ENCODE measurements around the gene PRIM1.
A peak's percentile ranks its signal among the peaks of the same experiment; 100 is the strongest.
"Not testable (repeated sequence)": the region's sequence is repeated elsewhere in the genome, so short reads cannot be mapped to it uniquely, and the experiment has no call there.

The PRIM1 gene

GRCh38 chr12:56760460-56760859 is 8.3 kb upstream of the PRIM1 start:
- DNase-seq (ENCODE audit: low spot score) = no peak

DNA sequence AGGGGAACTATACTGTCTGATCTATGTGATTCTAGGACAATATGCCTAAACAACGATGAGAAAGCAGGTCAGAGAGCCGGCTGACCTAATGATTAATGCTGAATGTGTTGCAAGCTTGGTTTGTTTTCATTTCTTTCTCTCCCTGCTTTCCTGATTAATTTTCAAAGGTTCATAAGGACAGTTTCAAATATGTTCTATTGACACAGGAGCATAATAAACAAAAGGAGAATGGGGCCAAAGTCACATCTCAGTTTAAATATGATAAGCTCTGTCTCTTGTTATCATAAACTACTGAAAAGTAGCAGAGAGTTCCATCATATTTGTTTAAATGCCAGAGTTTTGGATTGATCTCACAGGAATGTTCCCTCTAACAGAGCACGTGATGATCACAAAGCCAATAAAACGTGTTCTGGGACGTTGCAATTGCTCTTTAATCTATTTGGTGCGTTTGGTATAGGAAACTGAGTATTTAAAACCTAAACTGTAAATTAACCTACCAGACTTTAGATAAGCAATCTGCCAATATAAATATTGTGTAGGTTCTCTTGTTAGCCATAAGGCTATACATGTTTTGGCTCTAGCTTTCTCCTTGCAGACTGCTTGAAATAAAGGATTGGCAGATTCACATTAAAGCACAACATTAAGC is 7.3 kb upstream of the PRIM1 start:
- DNase-seq (ENCODE audit: low spot score) = no peak

DNA sequence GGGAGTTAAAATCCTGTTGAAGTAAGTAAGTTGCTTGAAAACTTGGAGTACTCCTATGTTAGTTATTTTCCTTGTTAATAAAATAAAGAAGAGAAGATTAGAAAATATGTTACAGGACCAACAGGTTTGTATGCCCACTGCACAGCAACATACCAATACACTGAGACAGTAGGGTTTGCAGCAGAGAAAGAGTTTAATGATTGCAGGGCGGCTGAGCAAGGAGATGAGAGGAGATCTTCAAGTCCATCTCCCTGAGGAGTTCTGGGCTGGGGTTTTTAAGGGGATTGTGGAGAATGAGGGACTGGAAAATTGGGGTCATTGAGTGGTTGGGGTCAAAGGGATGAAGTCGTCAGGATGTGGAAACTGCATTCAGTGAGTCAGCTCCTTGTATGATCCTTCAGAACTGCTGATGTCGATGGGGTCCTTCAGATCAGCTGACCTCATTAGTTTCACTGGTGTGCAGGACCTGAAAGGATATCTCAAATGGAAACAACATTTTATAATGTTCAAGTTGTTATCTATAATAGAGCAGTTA is 6.7 kb upstream of the PRIM1 start:
- DNase-seq (ENCODE audit: low spot score) = no peak

- not testable (repeated sequence) for DNase-seq (ENCODE audit: low spot score)
Observed at GRCh38 chr12:56757971-56758370, 5.8 kb upstream of the PRIM1 start.

DNA sequence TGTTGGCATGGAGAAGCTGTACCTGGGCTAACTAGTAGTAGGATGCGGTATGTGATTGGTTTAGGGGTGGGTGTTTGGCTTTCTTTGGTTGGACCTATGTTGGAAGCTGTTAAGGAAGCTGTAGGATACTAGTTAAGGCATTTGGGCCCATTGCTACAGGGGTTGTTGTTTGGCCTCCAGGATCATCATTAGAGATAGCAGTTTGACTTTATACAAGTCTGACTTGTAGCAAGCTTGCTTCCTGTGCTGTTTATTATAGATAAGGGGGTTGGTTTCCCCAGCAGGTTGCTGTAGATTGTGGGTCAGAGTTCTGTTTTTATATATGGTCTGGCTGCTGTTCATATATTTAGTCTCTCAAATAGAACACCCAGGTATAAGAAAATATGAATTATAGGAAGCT is 1.4 kb upstream of the PRIM1 start:
- no peak for DNase-seq (ENCODE audit: low spot score)

DNA sequence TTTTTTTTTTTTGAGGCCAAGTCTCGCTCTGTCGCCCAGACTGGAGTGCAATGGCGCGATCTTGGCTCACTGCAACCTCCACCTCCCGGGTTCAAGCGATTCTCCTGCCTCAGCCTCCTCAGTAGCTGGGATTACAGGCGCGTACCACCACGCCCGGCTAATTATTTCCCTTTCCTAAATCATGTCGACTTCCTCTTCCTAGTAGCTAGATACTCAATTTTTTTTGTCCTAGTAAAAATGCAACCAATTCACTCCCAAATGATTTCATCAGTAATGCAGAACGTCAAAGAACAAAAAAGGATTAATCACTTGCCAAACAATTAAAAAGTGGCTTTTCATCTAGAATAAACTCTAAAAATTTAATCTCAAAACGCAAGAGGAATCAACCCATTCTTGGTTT is 1.5 kb downstream of the PRIM1 start:
- DNase-seq (ENCODE audit: low spot score) = not testable (repeated sequence)

DNA sequence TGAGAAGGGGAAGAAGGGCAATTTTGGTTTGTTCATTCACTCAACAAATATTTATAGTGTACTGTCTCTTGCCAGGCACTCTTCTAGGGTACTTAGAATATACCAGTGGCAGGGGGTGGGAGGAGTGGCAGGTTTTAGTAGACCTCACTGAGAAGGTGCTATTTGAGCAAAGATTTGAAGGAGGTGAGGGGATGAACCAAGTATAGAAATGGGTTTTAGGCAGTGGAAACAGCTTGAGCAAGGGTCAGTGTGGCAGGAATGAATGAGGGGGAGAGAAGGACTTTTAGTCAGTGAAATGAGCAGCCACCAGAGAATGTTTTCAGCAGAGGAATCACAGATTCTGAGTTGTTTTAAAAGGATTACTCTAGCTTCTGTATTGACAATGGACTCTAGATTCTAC is 2.3 kb downstream of the PRIM1 start:
- DNase-seq (ENCODE audit: low spot score) = no peak

DNA sequence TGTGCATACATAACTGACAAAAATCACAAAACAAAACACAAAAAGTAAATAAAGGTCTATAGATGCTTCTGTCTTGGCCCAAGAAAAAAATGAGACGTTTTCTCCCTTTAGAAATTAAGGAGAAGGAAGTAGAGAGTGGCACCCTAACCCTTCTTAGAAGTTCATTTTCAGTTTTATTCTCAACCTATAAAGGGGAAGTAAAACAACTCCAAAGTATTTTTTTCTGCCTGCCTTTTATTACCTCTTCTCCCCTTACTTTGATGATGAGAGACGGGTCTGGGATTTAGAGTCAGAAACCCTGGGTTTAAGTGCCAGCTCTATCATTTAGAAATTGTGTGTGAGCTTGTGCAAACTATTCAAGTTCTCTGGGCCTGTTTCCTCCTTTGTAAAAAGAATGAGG is 2.8 kb downstream of the PRIM1 start:
- no peak for DNase-seq (ENCODE audit: low spot score)

DNA sequence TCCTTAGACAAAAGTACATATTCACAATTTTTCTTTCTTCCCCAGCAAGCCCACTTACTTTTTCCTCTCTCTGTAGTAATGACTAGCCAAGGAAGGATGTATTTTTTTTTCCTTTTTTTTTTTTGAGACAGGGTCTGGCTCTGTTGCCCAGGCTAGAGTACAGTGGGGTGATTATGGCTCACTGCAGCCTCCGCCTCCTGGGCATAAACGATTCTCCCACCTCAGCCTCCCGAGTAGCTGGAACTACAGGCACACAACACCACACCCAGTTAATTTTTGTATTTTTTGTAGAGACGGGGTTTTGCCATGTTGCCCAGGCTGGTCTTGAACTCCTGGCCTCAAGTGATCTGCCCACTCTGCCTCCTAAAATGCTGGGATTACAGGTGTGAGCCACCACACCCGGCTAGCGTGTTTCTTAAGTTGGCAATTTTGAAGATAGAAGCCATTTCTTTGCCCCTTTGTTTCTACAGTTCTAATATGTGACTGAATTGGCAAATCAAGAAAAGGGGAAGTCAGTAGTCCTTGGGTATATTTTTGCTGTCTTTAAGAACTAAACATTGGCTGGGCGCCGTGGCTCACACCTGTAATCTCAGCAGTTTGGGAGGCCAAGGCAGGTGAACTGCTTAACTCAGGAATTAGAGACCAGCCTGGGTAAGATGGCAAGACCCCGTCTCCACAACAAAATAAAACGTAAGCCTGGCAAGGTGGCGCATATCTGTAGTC is 23.8 kb downstream of the PRIM1 start:
- DNase-seq (ENCODE audit: low spot score) = no peak

DNA sequence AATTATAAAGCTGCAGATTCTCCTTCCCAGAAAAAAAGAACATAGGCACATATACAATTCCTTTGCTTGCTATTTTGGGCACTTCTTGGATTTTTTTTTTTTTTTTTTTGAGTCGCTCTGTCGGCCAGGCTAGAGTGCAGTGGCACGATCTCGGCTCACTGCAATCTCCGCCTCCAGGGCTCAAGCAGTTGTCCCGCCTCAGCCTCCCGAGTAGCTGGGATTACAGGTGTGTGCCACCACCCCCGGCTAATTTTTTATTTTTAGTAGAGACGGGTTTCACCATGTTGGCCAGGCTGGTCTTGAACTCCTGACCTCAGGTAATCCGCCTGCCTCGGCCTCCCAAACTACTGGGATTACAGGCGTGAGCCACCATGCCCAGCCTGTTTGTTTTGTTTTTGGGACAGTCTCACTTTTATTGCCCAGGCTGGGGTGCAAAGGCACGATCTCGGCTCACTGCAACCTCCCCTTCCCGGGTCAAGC is 25.9 kb downstream of the PRIM1 start:
- DNase-seq (ENCODE audit: low spot score) = not testable (repeated sequence)

DNA sequence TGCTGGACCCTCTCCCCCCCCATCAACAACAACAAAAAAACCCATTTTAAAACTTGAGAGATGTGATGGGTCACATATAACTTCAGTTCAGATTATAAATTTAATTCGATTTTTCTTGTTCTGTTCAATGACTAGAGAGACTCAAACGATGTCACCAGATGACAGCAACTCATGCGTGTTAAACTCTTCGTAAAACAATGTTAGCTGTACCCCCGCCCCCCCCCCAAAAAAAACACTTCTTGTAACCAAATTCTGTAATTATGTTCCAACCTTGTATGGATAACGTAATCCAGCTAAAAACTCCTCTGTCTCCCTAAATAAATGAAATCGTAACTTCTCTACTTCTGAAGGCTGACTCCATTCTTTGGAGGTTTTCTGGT is 26.4 kb downstream of the PRIM1 start:
- no peak for DNase-seq (ENCODE audit: low spot score)

GRCh38 chr12:56724972-56725722 is 27.0 kb downstream of the PRIM1 start, which contains the start of gene NACA:
Gene NACA (minus strand): TSS chr12:56725299. CDS start chr12:56724521, 778 bp downstream.
- DNase-seq (ENCODE audit: low spot score) = peak; percentile 98

DNA sequence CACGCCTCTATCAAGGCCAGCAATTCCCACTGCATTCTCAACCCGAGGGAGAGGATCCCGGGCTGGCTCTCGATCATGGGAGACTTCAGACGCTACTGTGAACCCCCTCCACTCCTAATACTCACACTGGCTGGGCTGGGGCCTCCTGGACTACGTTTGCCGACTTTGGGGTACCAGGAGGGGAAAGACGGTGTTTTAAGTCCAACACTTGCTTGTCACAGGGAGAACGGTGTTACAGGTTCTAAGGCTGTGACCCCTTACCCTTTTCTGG is 27.5 kb downstream of the PRIM1 start:
- DNase-seq (ENCODE audit: low spot score) = no peak

GRCh38 chr12:56723889-56724700 is 28.0 kb downstream of the PRIM1 start:
- DNase-seq (ENCODE audit: low spot score) = no peak

DNA sequence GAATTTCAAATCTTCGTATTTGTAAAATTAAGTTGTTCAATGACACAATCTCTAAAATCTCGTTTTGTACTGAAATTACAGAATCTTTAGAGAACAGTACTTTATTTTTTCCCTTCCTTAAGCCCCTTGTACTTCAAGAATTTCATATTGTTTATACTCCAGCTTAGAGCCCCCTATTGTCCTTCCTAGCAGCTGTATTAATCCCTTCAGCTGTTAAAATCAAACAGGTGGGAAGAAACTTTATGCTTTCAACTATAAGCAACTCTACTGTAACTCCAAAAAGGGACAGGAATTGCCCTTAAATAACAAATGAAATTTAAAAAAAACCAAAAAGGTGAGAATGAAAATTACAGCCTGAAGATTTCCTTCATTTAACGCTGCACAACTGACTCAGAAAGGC is 28.8 kb downstream of the PRIM1 start:
- DNase-seq (ENCODE audit: low spot score) = no peak

GRCh38 chr12:56722832-56723231 is 29.3 kb downstream of the PRIM1 start:
- DNase-seq (ENCODE audit: low spot score) = no peak

DNA sequence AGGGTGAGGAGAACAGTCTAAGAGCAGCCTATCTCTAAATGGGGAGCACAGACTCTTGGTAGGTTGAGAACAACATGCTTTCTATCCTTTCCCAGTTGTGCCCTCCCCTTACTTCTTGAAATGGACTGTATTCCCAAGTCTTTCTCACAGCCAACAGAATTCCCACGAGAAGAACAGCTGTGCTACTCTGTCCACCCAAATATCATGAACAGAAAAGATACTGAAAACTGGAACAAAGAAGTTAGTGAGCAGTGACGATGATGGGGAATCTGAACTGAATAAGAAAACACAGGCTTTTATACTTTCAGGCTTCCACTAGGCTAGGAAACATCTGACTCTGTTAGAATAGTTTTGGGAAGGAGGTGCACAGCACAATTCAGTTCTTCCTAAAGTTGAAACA is 30.4 kb downstream of the PRIM1 start:
- DNase-seq (ENCODE audit: low spot score) = no peak

DNA sequence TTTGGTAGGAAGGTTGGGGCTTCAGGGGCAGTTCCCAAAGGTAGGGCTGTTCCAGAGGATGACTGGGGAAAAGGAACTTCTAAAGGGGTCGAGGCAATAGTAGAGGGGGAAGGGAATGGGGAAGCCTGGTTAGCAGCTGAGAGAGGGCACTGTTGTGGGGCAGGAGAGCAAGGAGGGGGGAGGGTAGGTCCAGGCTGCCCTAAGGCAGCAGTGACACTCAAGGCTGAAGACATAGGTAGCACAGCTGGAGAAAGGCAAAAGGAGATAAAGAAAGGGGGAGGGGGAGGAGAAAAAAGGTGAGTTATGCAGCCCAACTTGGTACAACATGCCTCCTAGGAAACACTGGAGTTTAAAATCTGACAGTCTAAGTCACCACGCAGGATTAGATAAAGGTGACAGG is 30.9 kb downstream of the PRIM1 start:
- no peak for DNase-seq (ENCODE audit: low spot score)

DNA sequence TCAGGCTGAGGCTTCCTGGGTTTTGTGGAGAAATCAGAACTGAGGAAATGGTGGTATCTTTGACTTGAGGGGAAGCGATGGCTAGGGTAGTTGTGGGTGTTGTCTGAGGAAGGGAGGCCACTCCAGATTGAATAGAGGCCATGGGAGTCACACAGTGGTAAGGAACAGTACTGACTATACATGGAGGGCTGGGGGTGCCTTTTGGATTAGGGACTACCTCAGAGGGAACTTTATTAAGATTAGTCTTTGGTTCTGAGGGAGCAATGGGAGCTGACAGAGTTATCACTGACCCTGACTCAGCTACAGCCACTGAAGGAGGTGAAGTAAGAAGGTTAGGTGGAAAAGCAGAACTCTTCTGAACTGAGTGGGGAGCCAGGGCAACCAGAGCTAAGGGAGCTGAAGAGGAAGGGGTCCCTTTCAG is 31.4 kb downstream of the PRIM1 start:
- DNase-seq (ENCODE audit: low spot score) = no peak

DNA sequence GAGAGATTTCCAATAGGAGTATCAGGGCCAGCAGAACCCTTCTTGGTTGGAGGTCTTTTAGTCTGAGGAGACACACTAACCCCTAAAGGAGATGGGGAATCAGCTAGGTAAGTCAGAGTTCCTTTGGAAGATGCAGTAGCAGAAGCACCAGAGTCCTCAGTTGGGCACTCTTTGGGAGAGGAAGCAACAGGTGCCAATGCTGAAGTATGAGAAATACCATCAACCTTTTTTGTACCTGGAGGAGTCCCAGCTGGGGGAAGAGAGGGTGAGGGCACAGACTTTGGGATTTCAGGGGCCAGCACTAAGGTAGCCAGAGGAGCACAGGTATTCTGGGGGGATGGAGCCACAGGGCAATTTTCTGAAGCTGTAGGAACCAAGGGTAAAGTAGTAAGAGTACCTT is 33.1 kb downstream of the PRIM1 start:
- DNase-seq (ENCODE audit: low spot score) = no peak

- DNase-seq (ENCODE audit: low spot score) = no peak
Observed at GRCh38 chr12:56718636-56719035, 33.5 kb downstream of the PRIM1 start.

DNA sequence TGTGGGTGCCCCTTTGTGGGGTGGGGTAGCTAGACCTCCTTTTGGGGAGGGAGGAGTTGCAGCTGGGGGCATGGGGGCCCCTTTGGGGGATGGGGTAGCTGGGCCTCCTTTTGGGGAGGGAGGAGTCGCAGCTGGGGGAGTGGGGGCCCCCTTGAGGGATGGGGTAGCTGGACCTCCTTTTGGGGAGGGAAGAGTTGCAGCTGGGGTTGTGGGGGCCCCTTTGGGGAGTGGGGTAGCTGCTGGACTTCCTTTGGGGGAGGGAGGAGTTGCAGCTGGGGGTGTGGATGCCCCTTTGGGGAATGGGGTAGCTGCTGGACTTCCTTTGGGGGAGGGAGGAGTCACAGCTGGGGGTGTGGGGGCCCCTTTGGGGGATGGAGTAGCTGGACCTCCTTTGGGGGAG is 34.0 kb downstream of the PRIM1 start:
- DNase-seq (ENCODE audit: low spot score) = no peak
